H9 (cell line): Measurements from ENCODE around the gene SLC23A1. TPM values are rescaled to one million over a fixed set of nuclear protein-coding genes. Genes with fewer than 3 reads are reported as not detected.
A peak's percentile ranks its signal among the peaks of the same experiment; 100 is the strongest.

ENCODE experiments used
- DNase-seq: peaks from one replicate; pipeline ENCODE4 v3.0.0-alpha.2; 2017
- H2AFZ ChIP-seq: one replicate; pipeline ENCODE4 v1.6.1; 2013; ENCODE audit warnings: mild to moderate bottlenecking, low read length, control low read depth, moderate library complexity
- H2AK5ac ChIP-seq: 2 replicates; pipeline ENCODE4 v1.6.1; 2013; ENCODE audit warnings: low read length, control low read depth, mixed read lengths; ENCODE audit not compliant: insufficient read length
- H2BK120ac ChIP-seq: one replicate; pipeline ENCODE4 v1.6.1; 2013; ENCODE audit warnings: low read depth, mild to moderate bottlenecking, low read length, control low read depth, inconsistent platforms; ENCODE audit not compliant: poor library complexity, severe bottlenecking
- H2BK12ac ChIP-seq: 2 replicates; pipeline ENCODE4 v1.6.1; 2013; ENCODE audit warnings: low read length, control low read depth, mixed read lengths, low read depth; ENCODE audit not compliant: insufficient read length
- H2BK15ac ChIP-seq: 2 replicates; pipeline ENCODE4 v1.6.1; 2013; ENCODE audit warnings: low read depth, low read length, control low read depth
- H2BK20ac ChIP-seq: one replicate; pipeline ENCODE4 v1.6.1; 2013; ENCODE audit warnings: low read depth, mild to moderate bottlenecking, low read length, control low read depth, inconsistent platforms; ENCODE audit not compliant: poor library complexity, severe bottlenecking
- H2BK5ac ChIP-seq: 2 replicates; pipeline ENCODE4 v1.6.1; 2013; ENCODE audit warnings: low read length, control low read depth, mixed read lengths; ENCODE audit not compliant: insufficient read length
- H3K14ac ChIP-seq: 2 replicates; pipeline ENCODE4 v1.6.1; 2013; ENCODE audit warnings: low read length, control low read depth; ENCODE audit not compliant: insufficient read depth
- H3K18ac ChIP-seq: 2 replicates; pipeline ENCODE4 v1.6.1; 2013; ENCODE audit warnings: low read depth, mild to moderate bottlenecking, mixed read lengths, low read length, control low read depth; ENCODE audit not compliant: insufficient read length
- H3K23ac ChIP-seq: 2 replicates; pipeline ENCODE4 v1.6.1; 2013; ENCODE audit warnings: low read length, control low read depth, mixed read lengths, low read depth; ENCODE audit not compliant: insufficient read length
- H3K23me2 ChIP-seq: 2 replicates; pipeline ENCODE4 v1.6.1; 2013; ENCODE audit warnings: low read depth, mild to moderate bottlenecking, mixed read lengths, low read length, control low read depth; ENCODE audit not compliant: insufficient read length, poor library complexity, severe bottlenecking
- H3K27ac ChIP-seq: 2 replicates; pipeline ENCODE4 v1.5.1; 2013; ENCODE audit warnings: low read length, control low read depth, mixed read lengths, low read depth; ENCODE audit not compliant: insufficient read length
- H3K27me3 ChIP-seq: 2 replicates; pipeline ENCODE4 v1.6.1; 2013; ENCODE audit warnings: low read length, control low read depth, inconsistent platforms; ENCODE audit not compliant: insufficient read depth
- H3K4ac ChIP-seq: 2 replicates; pipeline ENCODE4 v1.6.1; 2013; ENCODE audit warnings: low read depth, mild to moderate bottlenecking, control low read depth, inconsistent platforms, low read length, moderate library complexity
- H3K4me1 ChIP-seq: 2 replicates; pipeline ENCODE4 v1.6.1; 2013; ENCODE audit warnings: low read length, control low read depth, inconsistent platforms; ENCODE audit not compliant: insufficient read depth
- H3K4me2 ChIP-seq: 2 replicates; pipeline ENCODE4 v1.6.1; 2013; ENCODE audit warnings: low read length, control low read depth, mixed read lengths; ENCODE audit not compliant: insufficient read length, insufficient read depth
- H3K56ac ChIP-seq: 2 replicates; pipeline ENCODE4 v1.6.1; 2013; ENCODE audit warnings: low read depth, mild to moderate bottlenecking, mixed read lengths, low read length, control low read depth; ENCODE audit not compliant: insufficient read length
- H3K79me1 ChIP-seq: 2 replicates; pipeline ENCODE4 v1.6.1; 2013; ENCODE audit warnings: low read depth, mild to moderate bottlenecking, moderate library complexity, low read length, control low read depth, inconsistent platforms; ENCODE audit not compliant: insufficient read depth, poor library complexity, severe bottlenecking
- H3K79me2 ChIP-seq: 2 replicates; pipeline ENCODE4 v1.6.1; 2013; ENCODE audit warnings: low read length, control low read depth, inconsistent platforms; ENCODE audit not compliant: insufficient read depth
- H3K9ac ChIP-seq: 2 replicates; pipeline ENCODE4 v1.6.1; 2013; ENCODE audit warnings: low read length, control low read depth, mixed read lengths; ENCODE audit not compliant: insufficient read length; ENCODE audit errors: extremely low read depth
- H3K9me3 ChIP-seq: one replicate; pipeline ENCODE4 v1.6.1; 2013; ENCODE audit warnings: low read depth, low read length, inconsistent platforms; ENCODE audit not compliant: control insufficient read depth
- H3T11ph ChIP-seq: one replicate; pipeline ENCODE4 v1.6.1; 2013; ENCODE audit warnings: mild to moderate bottlenecking, low read length, control low read depth, inconsistent platforms
- H4K20me1 ChIP-seq: one replicate; pipeline ENCODE4 v1.6.1; 2013; ENCODE audit not compliant: control insufficient read depth, insufficient read length, insufficient read depth
- H4K5ac ChIP-seq: 2 replicates; pipeline ENCODE4 v1.6.1; 2013; ENCODE audit warnings: low read depth, mild to moderate bottlenecking, mixed read lengths, low read length, control low read depth; ENCODE audit not compliant: insufficient read length
- H4K8ac ChIP-seq: replicated peaks from 2 replicates; pipeline ENCODE4 v1.6.1; 2013; ENCODE audit warnings: low read length, control low read depth, mixed read lengths, low read depth; ENCODE audit not compliant: insufficient read length
- H4K91ac ChIP-seq: 2 replicates; pipeline ENCODE4 v1.6.1; 2013; ENCODE audit warnings: low read depth, mild to moderate bottlenecking, moderate library complexity, mixed read lengths, low read length, control low read depth; ENCODE audit not compliant: insufficient read length
- H3K27ac Mint-ChIP-seq, 3 experiments: 2 replicates in 2 of 3; 3 replicates in 1 of 3; pipeline ENCODE4 v1.8.0; 2020 to 2021; ENCODE audit warnings: mixed read lengths in 3 of 3, mild to moderate bottlenecking in 1 of 3, moderate library complexity in 1 of 3
- H3K27me3 Mint-ChIP-seq: 2 replicates; pipeline ENCODE4 v1.8.0; 2021; ENCODE audit warnings: low read depth, mild to moderate bottlenecking, moderate library complexity, mixed read lengths
- H3K36me3 Mint-ChIP-seq, 3 experiments: 2 replicates in 2 of 3; 3 replicates in 1 of 3; pipeline ENCODE4 v1.8.0; 2020 to 2021; ENCODE audit warnings: low read depth in 3 of 3, mixed read lengths in 3 of 3; ENCODE audit not compliant: insufficient read depth in 1 of 3
- H3K4me1 Mint-ChIP-seq, 2 experiments: 2 replicates each; pipeline ENCODE4 v1.8.0; 2020; ENCODE audit warnings: mixed read lengths in 2 of 2
- H3K4me3 Mint-ChIP-seq, 2 experiments: 2 replicates in 1 of 2; 3 replicates in 1 of 2; pipeline ENCODE4 v1.8.0; 2020 to 2021; ENCODE audit warnings: mild to moderate bottlenecking in 2 of 2, mixed read lengths in 2 of 2, moderate library complexity in 1 of 2
- H3K9me3 Mint-ChIP-seq, 2 experiments: 2 replicates in 1 of 2; 3 replicates in 1 of 2; pipeline ENCODE4 v1.8.0; 2020; ENCODE audit warnings: mild to moderate bottlenecking in 2 of 2, mixed read lengths in 2 of 2, moderate library complexity in 1 of 2
- WGBS: extraction: QIAGEN DNeasy Blood & Tissue Kit; methylation state at CpG from one replicate; pipeline ENCODE4 v1.1.7; 2013; ENCODE audit warnings: missing lambda C conversion rate, low lambda C conversion rate, mixed read lengths; ENCODE audit not compliant: insufficient read length; ENCODE audit errors: extremely low coverage; 5-methylcytosine and 5-hydroxymethylcytosine counted together
- total RNA-seq: library from RNA; stranded (reverse); gene quantifications from 2 replicates; pipeline ENCODE4 v1.2.1, GENCODE V29; 2021
- TF ChIP-seq, protein P1 (sequence below): fragments of 200-600 bp; sonication (generic); conservative IDR thresholded peaks from 3 replicates; pipeline ENCODE4 v1.8.0; 2021; ENCODE audit warnings: antibody characterized with exemption, mild to moderate bottlenecking

The SLC23A1 gene
- total RNA-seq, 1 experiment from 2014 or later: not detected

DNA sequence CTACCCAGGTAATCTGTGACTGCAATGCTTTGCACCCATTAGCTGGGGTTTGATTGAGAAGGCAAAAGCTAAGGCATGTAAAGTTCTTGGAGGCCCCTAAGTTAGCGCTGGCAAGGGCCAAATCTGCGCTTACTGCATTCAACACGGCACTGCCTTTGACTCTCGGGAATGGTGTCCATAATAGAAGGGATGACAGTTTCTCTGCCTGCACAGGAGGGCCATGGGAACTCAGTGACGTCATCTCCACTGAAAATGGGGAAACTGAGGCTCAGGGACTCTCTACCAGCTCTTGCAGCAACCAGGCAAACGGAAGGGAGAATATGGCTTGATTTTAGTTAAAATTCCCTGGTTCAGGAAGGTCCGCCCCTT lies 20.3 kb upstream of the SLC23A1 start:
- H3K27ac Mint-ChIP-seq: peak overlapping the region; percentile 99 to 100 (median 100); a peak in 5 of 7 replicates
- no peak overlapping the region for H4K91ac ChIP-seq
- H2BK120ac ChIP-seq: no peak overlapping the region
- WGBS: no CpG with 5 or more reads among the region's 7 CpGs
- peak overlapping the region; percentile 74 for H3K4me2 ChIP-seq
- no peaks in the 10 kb centered on the region for H3K27me3 ChIP-seq
- no peak overlapping the region for H3K9ac ChIP-seq
- H3K4me1 ChIP-seq: peaks cover 2% of the 10 kb centered on the region; the same call in 1 of the 2 replicates
- no peaks in the 10 kb centered on the region for H4K20me1 ChIP-seq
- H3K18ac ChIP-seq: no peak overlapping the region
- H3K23me2 ChIP-seq: no peaks in the 10 kb centered on the region
- H3K9me3 Mint-ChIP-seq: no peaks in the 10 kb centered on the region
- no peak overlapping the region for H3T11ph ChIP-seq
- no peak overlapping the region for H2BK12ac ChIP-seq
- H2AK5ac ChIP-seq: no peak overlapping the region
- peak overlapping the region; percentile 91 to 94 for H3K4me3 Mint-ChIP-seq
- no peak overlapping the region for H4K8ac ChIP-seq
- H3K56ac ChIP-seq: no peak overlapping the region
- no peaks in the 10 kb centered on the region for H3K79me1 ChIP-seq
- no peak overlapping the region for H4K5ac ChIP-seq
- H2BK15ac ChIP-seq: no peak overlapping the region
- no peaks in the 10 kb centered on the region for H3K9me3 ChIP-seq
- no peak overlapping the region for H2BK20ac ChIP-seq
- no peak overlapping the region for H3K23ac ChIP-seq
- no peak overlapping the region for H3K14ac ChIP-seq
- H3K27ac ChIP-seq: peak overlapping the region; percentile 79
- peaks cover 2% of the 10 kb centered on the region; the same call in 1 of the 2 replicates for H3K27me3 Mint-ChIP-seq
- H3K79me2 ChIP-seq: no peaks in the 10 kb centered on the region
- H3K4me1 Mint-ChIP-seq: peaks cover 16 to 20% of the 10 kb centered on the region in 2 experiments
- TF ChIP-seq, protein P1, sequence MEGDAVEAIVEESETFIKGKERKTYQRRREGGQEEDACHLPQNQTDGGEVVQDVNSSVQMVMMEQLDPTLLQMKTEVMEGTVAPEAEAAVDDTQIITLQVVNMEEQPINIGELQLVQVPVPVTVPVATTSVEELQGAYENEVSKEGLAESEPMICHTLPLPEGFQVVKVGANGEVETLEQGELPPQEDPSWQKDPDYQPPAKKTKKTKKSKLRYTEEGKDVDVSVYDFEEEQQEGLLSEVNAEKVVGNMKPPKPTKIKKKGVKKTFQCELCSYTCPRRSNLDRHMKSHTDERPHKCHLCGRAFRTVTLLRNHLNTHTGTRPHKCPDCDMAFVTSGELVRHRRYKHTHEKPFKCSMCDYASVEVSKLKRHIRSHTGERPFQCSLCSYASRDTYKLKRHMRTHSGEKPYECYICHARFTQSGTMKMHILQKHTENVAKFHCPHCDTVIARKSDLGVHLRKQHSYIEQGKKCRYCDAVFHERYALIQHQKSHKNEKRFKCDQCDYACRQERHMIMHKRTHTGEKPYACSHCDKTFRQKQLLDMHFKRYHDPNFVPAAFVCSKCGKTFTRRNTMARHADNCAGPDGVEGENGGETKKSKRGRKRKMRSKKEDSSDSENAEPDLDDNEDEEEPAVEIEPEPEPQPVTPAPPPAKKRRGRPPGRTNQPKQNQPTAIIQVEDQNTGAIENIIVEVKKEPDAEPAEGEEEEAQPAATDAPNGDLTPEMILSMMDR: no peak
- H2BK5ac ChIP-seq: no peak overlapping the region
- no peak overlapping the region for H2AFZ ChIP-seq
- peaks cover 4 to 20% (median 16%) of the 10 kb centered on the region in 3 experiments for H3K36me3 Mint-ChIP-seq
- no peak for DNase-seq
- no peak overlapping the region for H3K4ac ChIP-seq
